ENCODE results near the gene GPER1. TPM values are rescaled to one million over a fixed set of nuclear protein-coding genes. Genes with fewer than 3 reads are reported as not detected.
A peak's percentile ranks its signal among the peaks of the same experiment; 100 is the strongest.

The GPER1 gene
- total RNA-seq, 4 donors from 2014 or later = 4.6 to 19.9 (median 11.0) TPM

DNA sequence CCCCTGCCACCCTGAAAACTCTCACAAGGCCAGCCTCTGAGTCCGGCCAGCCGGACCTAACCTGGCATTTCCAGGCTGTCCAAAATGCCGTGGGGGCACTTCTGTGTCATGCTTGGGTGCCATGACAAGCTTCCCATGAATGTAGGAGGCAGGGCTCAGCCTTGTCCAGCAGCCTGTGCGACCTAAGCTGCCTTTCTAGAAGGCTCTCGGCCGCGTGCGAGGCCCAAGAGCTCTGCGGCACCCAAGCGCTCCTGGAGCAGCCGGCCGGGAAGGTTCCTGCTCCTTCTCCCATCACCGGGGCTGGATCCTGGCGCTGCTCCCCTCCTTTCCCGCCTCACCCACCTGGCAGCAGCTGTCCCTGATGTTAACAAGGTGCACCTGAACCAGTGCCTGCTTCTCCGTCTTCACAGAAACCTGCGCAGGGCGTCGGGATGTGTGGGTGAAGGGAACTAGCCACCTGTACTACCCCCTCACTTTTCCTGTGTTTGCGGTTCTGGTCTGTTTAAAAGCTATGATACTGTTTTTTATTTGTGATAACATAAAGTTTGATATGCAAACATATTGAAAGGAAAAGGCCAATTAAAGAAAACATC lies 6.1 kb downstream of the GPER1 start:
- DNase-seq (ENCODE audit: extremely low spot score) = no peak
- Histone ChIP-seq H3K9me3 (no peaks in the 10 kb centered on the region), H3K4me1 (peaks cover 6 to 32% (median 23%) of the 10 kb centered on the region in 4 donors), H3K36me3 (peaks cover 7 to 50% (median 29%) of the 10 kb centered on the region in 4 donors), H3K27ac (replicated peaks in 1 of 4) (no peak overlapping the region), H3K4me3 (no peak overlapping the region), H3K27me3 (no peaks in the 10 kb centered on the region)
- WGBS = 93% methylated on average over 13 of the region's 20 CpGs
- intact Hi-C loops (cut with DNase I) = no loop called here
- TF ChIP-seq POLR2A (IDR thresholded peaks at IDR 0.05; ENCODE audit: low read depth) (no peak), POLR2AphosphoS5 (IDR thresholded peaks at IDR 0.05) (no peak), EP300 (IDR thresholded peaks at IDR 0.05) (no peak)
- TF ChIP-seq, protein P1, sequence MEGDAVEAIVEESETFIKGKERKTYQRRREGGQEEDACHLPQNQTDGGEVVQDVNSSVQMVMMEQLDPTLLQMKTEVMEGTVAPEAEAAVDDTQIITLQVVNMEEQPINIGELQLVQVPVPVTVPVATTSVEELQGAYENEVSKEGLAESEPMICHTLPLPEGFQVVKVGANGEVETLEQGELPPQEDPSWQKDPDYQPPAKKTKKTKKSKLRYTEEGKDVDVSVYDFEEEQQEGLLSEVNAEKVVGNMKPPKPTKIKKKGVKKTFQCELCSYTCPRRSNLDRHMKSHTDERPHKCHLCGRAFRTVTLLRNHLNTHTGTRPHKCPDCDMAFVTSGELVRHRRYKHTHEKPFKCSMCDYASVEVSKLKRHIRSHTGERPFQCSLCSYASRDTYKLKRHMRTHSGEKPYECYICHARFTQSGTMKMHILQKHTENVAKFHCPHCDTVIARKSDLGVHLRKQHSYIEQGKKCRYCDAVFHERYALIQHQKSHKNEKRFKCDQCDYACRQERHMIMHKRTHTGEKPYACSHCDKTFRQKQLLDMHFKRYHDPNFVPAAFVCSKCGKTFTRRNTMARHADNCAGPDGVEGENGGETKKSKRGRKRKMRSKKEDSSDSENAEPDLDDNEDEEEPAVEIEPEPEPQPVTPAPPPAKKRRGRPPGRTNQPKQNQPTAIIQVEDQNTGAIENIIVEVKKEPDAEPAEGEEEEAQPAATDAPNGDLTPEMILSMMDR (IDR thresholded peaks at IDR 0.05) = no peak

DNA sequence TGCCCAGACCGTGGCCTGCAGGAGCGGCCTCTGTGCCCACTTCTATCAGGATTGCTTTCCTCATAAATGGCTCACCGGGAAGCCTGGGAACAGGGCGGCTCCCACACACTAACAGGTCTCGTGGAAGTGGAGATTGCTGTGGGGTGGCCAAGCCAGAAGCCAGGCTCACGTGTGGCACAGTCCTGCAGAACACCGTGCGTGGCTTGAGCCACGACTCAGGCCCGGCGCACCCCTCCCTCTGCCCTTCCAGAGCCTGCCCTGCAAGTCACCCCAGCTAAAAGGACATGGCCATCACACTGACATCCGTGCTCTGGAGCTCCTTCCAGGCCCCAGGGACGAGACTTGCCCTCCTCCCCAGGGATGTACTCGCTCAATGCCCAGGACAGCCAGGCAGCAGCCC lies 7.0 kb downstream of the GPER1 start:
- TF ChIP-seq, protein P1 (IDR thresholded peaks at IDR 0.05) = no peak
- TF ChIP-seq POLR2AphosphoS5 (IDR thresholded peaks at IDR 0.05) = no peak
- TF ChIP-seq EP300 (IDR thresholded peaks at IDR 0.05) = no peak
- no peak for TF ChIP-seq POLR2A (IDR thresholded peaks at IDR 0.05; ENCODE audit: low read depth)
- Histone ChIP-seq H3K36me3 (peaks cover 7 to 50% (median 29%) of the 10 kb centered on the region in 4 donors), H3K9me3 (no peaks in the 10 kb centered on the region), H3K27me3 (no peaks in the 10 kb centered on the region), H3K4me1 (peaks cover 6 to 27% (median 19%) of the 10 kb centered on the region in 4 donors), H3K27ac (replicated peaks in 1 of 4) (peak overlapping the region in 3 of 4 donors; percentile 23 to 53 (median 50)), H3K4me3 (no peak overlapping the region)
- intact Hi-C loops (cut with DNase I) = no loop called here
- 72% methylated on average over 13 of the region's 14 CpGs for WGBS
- no peak for DNase-seq (ENCODE audit: extremely low spot score)

DNA sequence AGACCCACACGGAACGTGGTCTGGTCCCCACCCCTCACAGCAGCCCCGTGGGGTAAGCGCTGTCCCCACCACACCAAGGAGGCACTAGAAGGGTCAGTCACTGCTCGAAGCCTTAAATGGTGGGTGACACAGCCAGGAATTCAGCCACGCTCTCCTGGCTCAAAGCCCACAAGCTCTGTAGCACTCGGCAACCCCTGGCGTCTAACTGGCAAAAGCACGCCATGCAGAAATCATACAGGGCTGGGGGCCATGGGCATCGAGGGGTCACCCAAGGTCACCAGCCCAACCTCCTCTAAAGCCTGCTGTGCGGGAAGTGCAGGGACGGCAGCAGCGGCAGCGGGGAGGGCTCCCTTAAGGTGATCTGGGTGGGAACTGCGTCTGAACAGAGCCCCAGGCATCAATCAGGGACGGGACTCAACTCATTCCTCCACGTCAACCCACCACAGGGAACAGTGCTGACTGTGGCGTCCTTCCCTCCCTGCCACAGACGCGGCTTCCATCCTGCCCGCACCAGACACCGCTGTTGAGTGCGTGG lies 7.8 kb downstream of the GPER1 start:
- peak overlapping the region; percentile 2 to 20 (median 12) for H3K4me3 ChIP-seq
- intact Hi-C loops (cut with DNase I) = no loop called here
- H3K4me1 ChIP-seq = peaks cover 6 to 22% (median 19%) of the 10 kb centered on the region in 4 donors
- TF ChIP-seq, protein P1 (IDR thresholded peaks at IDR 0.05) = peak in 1 of 3 experiments; percentile 6
- no peak for TF ChIP-seq POLR2AphosphoS5 (IDR thresholded peaks at IDR 0.05)
- H3K27me3 ChIP-seq = no peaks in the 10 kb centered on the region
- DNase-seq (ENCODE audit: extremely low spot score) = no peak
- peak overlapping the region; percentile 1 to 53 (median 38) for H3K27ac ChIP-seq (replicated peaks in 1 of 4)
- H3K9me3 ChIP-seq = no peaks in the 10 kb centered on the region
- peaks cover 7 to 47% (median 29%) of the 10 kb centered on the region in 4 donors for H3K36me3 ChIP-seq
- WGBS = 76% methylated on average over 16 of the region's 23 CpGs

DNA sequence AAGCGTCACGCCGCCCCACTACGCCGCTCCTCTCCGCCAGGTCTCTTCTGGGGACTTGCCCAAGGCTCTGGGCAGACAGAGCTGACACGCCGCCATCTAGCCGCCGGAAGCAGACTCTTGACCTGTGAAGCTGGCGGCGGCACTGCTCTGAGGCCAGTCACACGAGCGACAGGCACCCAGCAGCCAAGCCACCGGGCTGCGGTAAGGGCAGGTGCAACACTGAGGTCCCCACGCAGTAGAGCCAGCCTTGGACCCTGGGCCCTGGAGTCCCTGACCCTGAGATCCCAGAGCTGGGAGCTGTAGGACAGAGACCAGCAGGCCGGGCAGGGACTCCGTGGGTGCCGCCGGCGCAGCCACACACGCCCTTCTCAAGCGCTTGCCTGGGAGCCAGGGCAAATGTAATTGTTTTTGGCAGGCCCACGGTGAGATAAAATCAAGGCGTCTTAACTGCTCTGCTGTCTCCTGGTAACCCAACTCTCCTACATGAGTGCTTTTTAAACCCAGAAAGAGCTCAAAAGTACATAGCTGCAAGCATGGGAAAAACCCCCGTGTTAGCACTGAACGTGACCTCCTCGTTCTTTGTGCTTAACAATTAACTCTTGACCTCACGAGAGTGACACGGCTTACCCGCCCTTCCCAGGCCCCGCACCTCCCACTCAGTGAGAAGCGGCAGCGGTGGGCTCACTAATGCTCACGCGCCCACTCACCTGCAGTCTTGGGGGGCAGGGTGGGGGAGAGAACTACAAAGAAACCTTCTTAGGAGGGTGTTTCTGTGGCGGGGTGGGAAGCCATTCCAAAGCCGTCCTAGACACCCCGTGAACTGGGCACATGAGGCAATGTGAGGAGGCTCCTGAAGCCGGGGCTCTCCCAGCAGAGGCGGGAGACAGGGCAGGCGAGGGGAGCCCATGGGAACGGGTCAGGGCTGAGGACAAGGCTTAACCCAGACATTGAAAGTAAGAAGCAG lies 8.5 kb downstream of the GPER1 start:
- Histone ChIP-seq H3K27me3 (no peaks in the 10 kb centered on the region), H3K4me1 (peaks cover 6 to 22% (median 19%) of the 10 kb centered on the region in 4 donors), H3K36me3 (peaks cover 7 to 40% (median 26%) of the 10 kb centered on the region in 4 donors), H3K4me3 (peak overlapping the region in 1 of 4 donors; percentile 15), H3K27ac (replicated peaks in 1 of 4) (peak overlapping the region in 2 of 4 donors; percentile 50 to 53), H3K9me3 (no peaks in the 10 kb centered on the region)
- no peak for TF ChIP-seq POLR2AphosphoS5 (IDR thresholded peaks at IDR 0.05)
- TF ChIP-seq, protein P1 (IDR thresholded peaks at IDR 0.05) = no peak
- TF ChIP-seq EP300 (IDR thresholded peaks at IDR 0.05) = no peak
- no peak for TF ChIP-seq POLR2A (IDR thresholded peaks at IDR 0.05; ENCODE audit: low read depth)
- DNase-seq (ENCODE audit: extremely low spot score) = no peak
- intact Hi-C loops (cut with DNase I) = no loop called here
- 90% methylated on average over 32 of the region's 44 CpGs for WGBS
